ENCODE data around the gene ANKMY2.
"Not testable (repeated sequence)": the region's sequence is repeated elsewhere in the genome, so short reads cannot be mapped to it uniquely, and the experiment has no call there.

The ANKMY2 gene

GRCh38 chr7:16667355-16667754 lies 21.8 kb upstream of the ANKMY2 start:
- H3K4me3 ChIP-seq (replicated peaks; ENCODE audit: insufficient read depth, low read length), result no peak overlapping the region
- H3K27me3 ChIP-seq (ENCODE audit: insufficient read depth, poor library complexity, severe bottlenecking), result no peaks in the 10 kb centered on the region
- H3K27ac ChIP-seq (replicated peaks), result peak overlapping the region; percentile 45
- TF ChIP-seq REST (IDR thresholded peaks at IDR 0.05; ENCODE audit: insufficient replicate concordance, low read depth), result no peak
- no peak for DNase-seq (ENCODE audit: low read depth in 1 of 2, low spot score in 1 of 2)

- no peak for DNase-seq (ENCODE audit: low read depth in 1 of 2, low spot score in 1 of 2)
- Histone ChIP-seq H3K27ac (replicated peaks) (no peak overlapping the region), H3K27me3 (ENCODE audit: insufficient read depth, poor library complexity, severe bottlenecking) (no peaks in the 10 kb centered on the region), H3K4me3 (replicated peaks; ENCODE audit: insufficient read depth, low read length) (no peak overlapping the region)
- TF ChIP-seq REST (IDR thresholded peaks at IDR 0.05; ENCODE audit: insufficient replicate concordance, low read depth) (no peak), GABPA (IDR thresholded peaks at IDR 0.05; ENCODE audit: low read depth) (no peak), SPI1 (IDR thresholded peaks at IDR 0.05; ENCODE audit: borderline replicate concordance, low read depth) (no peak), POLR2AphosphoS5 (IDR thresholded peaks at IDR 0.05; ENCODE audit: low read depth) (no peak), CTCF (IDR thresholded peaks at IDR 0.05; ENCODE audit: insufficient read depth, low read length) (no peak)
These were observed 16.4 kb upstream of the ANKMY2 start for GRCh38 chr7:16661924-16662323.

- TF ChIP-seq POLR2AphosphoS5 (IDR thresholded peaks at IDR 0.05; ENCODE audit: low read depth) (no peak), SPI1 (IDR thresholded peaks at IDR 0.05; ENCODE audit: borderline replicate concordance, low read depth) (no peak), REST (IDR thresholded peaks at IDR 0.05; ENCODE audit: insufficient replicate concordance, low read depth) (no peak), GABPA (IDR thresholded peaks at IDR 0.05; ENCODE audit: low read depth) (no peak), CTCF (IDR thresholded peaks at IDR 0.05; ENCODE audit: insufficient read depth, low read length) (no peak)
- DNase-seq (ENCODE audit: low read depth in 1 of 2, low spot score in 1 of 2), result no peak
- H3K27me3 ChIP-seq (ENCODE audit: insufficient read depth, poor library complexity, severe bottlenecking), result no peaks in the 10 kb centered on the region
- H3K27ac ChIP-seq (replicated peaks), result 0 out of 2 replicates have a peak overlapping the region, but pooled peaks have one; percentile 17
- H3K4me3 ChIP-seq (replicated peaks; ENCODE audit: insufficient read depth, low read length), result no peak overlapping the region
These were observed 15.3 kb upstream of the ANKMY2 start for GRCh38 chr7:16660702-16661464.

- not testable (repeated sequence) for DNase-seq (ENCODE audit: low read depth in 1 of 2, low spot score in 1 of 2); H3K27me3 ChIP-seq (ENCODE audit: insufficient read depth, poor library complexity, severe bottlenecking); H3K27ac ChIP-seq (replicated peaks); H3K4me3 ChIP-seq (replicated peaks; ENCODE audit: insufficient read depth, low read length)
These were observed 14.4 kb upstream of the ANKMY2 start for GRCh38 chr7:16659854-16660497.

Measured in HL-60 (cell line).